Measurements from ENCODE around the gene HBG2. TPM values are rescaled to one million over a fixed set of nuclear protein-coding genes. Genes with fewer than 3 reads are reported as not detected.
"Not testable (repeated sequence)": the region's sequence is repeated elsewhere in the genome, so short reads cannot be mapped to it uniquely, and the experiment has no call there.

The HBG2 gene
- total and polyA plus RNA-seq, 2 of the 13 experiments (the other 11 are each of a cell fraction or from before 2014, with no cell fraction given), result not detected

- no peak for TF ChIP-seq SMC3 (IDR thresholded peaks at IDR 0.05; ENCODE audit: low read length)
Observed at GRCh38 chr11:5251746-5252145, 2.8 kb downstream of the HBG2 start (continued).

GRCh38 chr11:5250543-5251204 is 3.9 kb downstream of the HBG2 start:
- no TSS peak for BruUV-seq (replicated peaks)
- intact Hi-C loops (cut with micrococcal nuclease; ENCODE audit: unreplicated experiment) (no loop called here), in situ Hi-C loops (cut with HindIII; ENCODE audit: extremely low pct_ligation_motif_present, low pct_unique_long_range_greater_than_20kb) (no loop called here)
- Histone ChIP-seq H4K20me1 (ENCODE audit: insufficient read depth, low read length) (no peaks in the 10 kb centered on the region), H3K36me3 (replicated peaks in 1 of 2; ENCODE audit: control insufficient read depth in 1 of 2, insufficient read depth in 2 of 2, low read length in 2 of 2) (no peaks in the 10 kb centered on the region), H3K4me1 (ENCODE audit: insufficient read depth, low read length) (no peaks in the 10 kb centered on the region), H3K27ac (ENCODE audit: extremely low read length, insufficient read depth, low read length) (no peak overlapping the region), H3K4me2 (ENCODE audit: low read depth, low read length) (no peak overlapping the region), H3K9ac (ENCODE audit: insufficient read depth, low read depth, low read length) (no peak overlapping the region), H2AFZ (ENCODE audit: low read length) (no peak overlapping the region), H3K27me3 (ENCODE audit: control insufficient read depth in 1 of 2, insufficient read depth in 2 of 2, low read length in 2 of 2) (peaks cover 0 to 2% of the 10 kb centered on the region in 2 experiments; a peak in 2 of 5 replicates), H3K4me3 (replicated peaks in 1 of 3; ENCODE audit: insufficient read depth in 1 of 3, low read depth in 2 of 3, low read length in 3 of 3) (no peak overlapping the region), H3K79me2 (ENCODE audit: insufficient read depth, low read length) (no peaks in the 10 kb centered on the region), H3K9me3 (ENCODE audit: low read length) (no peaks in the 10 kb centered on the region)
- ChIA-PET POLR2A (no interaction called here), CTCF (ENCODE audit: low intra/inter-chr PET ratio, low total read pairs) (no interaction called here)
- 17% methylated on average over 4 of the region's 4 CpGs for WGBS (ENCODE audit: low lambda C conversion rate)
- TF ChIP-seq KDM4B (CRISPR knock-in tag; IDR thresholded peaks at IDR 0.05) (no peak), POLR2AphosphoS5 (IDR thresholded peaks at IDR 0.05; ENCODE audit: low read depth, low read length) (no peak)
- FAIRE-seq (no peak), DNase-seq (ENCODE audit: low spot score) (no peak), ATAC-seq (no peak)

GRCh38 chr11:5249807-5250396 is 4.7 kb downstream of the HBG2 start, which contains the start of gene HBG1:
Gene HBG1 (minus strand): TSS chr11:5249857. CDS start chr11:5249804, 53 bp downstream.
- H3K4me3 ChIP-seq (replicated peaks in 1 of 3; ENCODE audit: insufficient read depth in 1 of 3, low read depth in 2 of 3, low read length in 3 of 3); H3K4me2 ChIP-seq (ENCODE audit: low read depth, low read length); H3K79me2 ChIP-seq (ENCODE audit: insufficient read depth, low read length); intact Hi-C loops (cut with micrococcal nuclease; ENCODE audit: unreplicated experiment); POLR2A ChIA-PET; H3K9me3 ChIP-seq (ENCODE audit: low read length); BruUV-seq (replicated peaks); FAIRE-seq; H4K20me1 ChIP-seq (ENCODE audit: insufficient read depth, low read length); in situ Hi-C loops (cut with HindIII; ENCODE audit: extremely low pct_ligation_motif_present, low pct_unique_long_range_greater_than_20kb); H3K27ac ChIP-seq (ENCODE audit: extremely low read length, insufficient read depth, low read length); H3K27me3 ChIP-seq (ENCODE audit: control insufficient read depth in 1 of 2, insufficient read depth in 2 of 2, low read length in 2 of 2); H3K4me1 ChIP-seq (ENCODE audit: insufficient read depth, low read length); H3K9ac ChIP-seq (ENCODE audit: insufficient read depth, low read depth, low read length); H2AFZ ChIP-seq (ENCODE audit: low read length); DNase-seq (ENCODE audit: low spot score); H3K36me3 ChIP-seq (replicated peaks in 1 of 2; ENCODE audit: control insufficient read depth in 1 of 2, insufficient read depth in 2 of 2, low read length in 2 of 2); CTCF ChIA-PET (ENCODE audit: low intra/inter-chr PET ratio, low total read pairs); ATAC-seq: not testable (repeated sequence)
- 7% methylated on average over 3 of the region's 9 CpGs for WGBS (ENCODE audit: low lambda C conversion rate)

GRCh38 chr11:5248498-5248897 is 6.1 kb downstream of the HBG2 start:
- H3K36me3 ChIP-seq (replicated peaks in 1 of 2; ENCODE audit: control insufficient read depth in 1 of 2, insufficient read depth in 2 of 2, low read length in 2 of 2); H2AFZ ChIP-seq (ENCODE audit: low read length); H4K20me1 ChIP-seq (ENCODE audit: insufficient read depth, low read length); FAIRE-seq; H3K9me3 ChIP-seq (ENCODE audit: low read length); H3K9ac ChIP-seq (ENCODE audit: insufficient read depth, low read depth, low read length); intact Hi-C loops (cut with micrococcal nuclease; ENCODE audit: unreplicated experiment); POLR2A ChIA-PET; H3K27ac ChIP-seq (ENCODE audit: extremely low read length, insufficient read depth, low read length); H3K4me1 ChIP-seq (ENCODE audit: insufficient read depth, low read length); in situ Hi-C loops (cut with HindIII; ENCODE audit: extremely low pct_ligation_motif_present, low pct_unique_long_range_greater_than_20kb); H3K27me3 ChIP-seq (ENCODE audit: control insufficient read depth in 1 of 2, insufficient read depth in 2 of 2, low read length in 2 of 2); ATAC-seq; CTCF ChIA-PET (ENCODE audit: low intra/inter-chr PET ratio, low total read pairs); H3K79me2 ChIP-seq (ENCODE audit: insufficient read depth, low read length); H3K4me3 ChIP-seq (replicated peaks in 1 of 3; ENCODE audit: insufficient read depth in 1 of 3, low read depth in 2 of 3, low read length in 3 of 3); H3K4me2 ChIP-seq (ENCODE audit: low read depth, low read length); DNase-seq (ENCODE audit: low spot score); BruUV-seq (replicated peaks): not testable (repeated sequence)
- 64% methylated on average over 7 of the region's 7 CpGs for WGBS (ENCODE audit: low lambda C conversion rate)
